Activated T-cell treated with anti-CD3 and anti-CD28 coated beads for 24 hours (primary cell): Measurements from ENCODE around the gene JARID2.

ENCODE experiments used
- DNase-seq: peaks from one replicate; pipeline ENCODE4 v3.0.0-alpha.2; 2020; ENCODE audit warnings: low read depth

Gene JARID2

DNA sequence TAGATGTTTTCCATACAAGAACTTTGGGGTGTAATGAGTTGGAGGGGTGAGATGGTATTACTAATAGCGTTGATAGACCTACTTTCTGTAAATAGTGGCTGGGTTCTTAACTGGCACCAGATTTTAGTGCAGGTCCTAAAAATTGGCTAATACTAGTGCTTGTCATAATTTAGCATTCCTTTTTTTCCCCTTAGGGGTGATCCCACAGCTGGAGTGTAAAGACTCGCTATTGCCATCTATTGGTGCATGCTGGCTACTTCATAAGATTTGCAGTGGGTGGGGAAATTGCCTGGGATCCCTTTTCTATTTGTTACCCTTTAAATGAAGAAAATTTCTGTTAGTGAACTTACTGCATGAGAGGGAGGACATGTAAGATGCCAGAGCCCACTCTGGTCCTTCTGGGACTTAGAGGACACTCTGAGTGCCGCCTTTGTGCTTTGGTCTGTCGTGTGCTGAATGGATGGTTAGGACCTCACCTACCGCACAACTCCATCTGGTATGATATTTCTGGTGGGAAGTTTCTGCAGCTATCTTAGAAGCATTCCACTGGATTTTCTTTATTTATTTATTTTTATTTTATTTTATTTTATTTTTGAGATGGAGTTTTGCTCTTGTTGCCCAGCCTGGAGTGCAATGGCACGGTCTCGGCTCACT, 195.5 kb downstream of the JARID2 start:
- DNase-seq: peak; percentile 32

GRCh38 chr6:15441981-15442380, 196.1 kb downstream of the JARID2 start:
- no peak for DNase-seq

- DNase-seq: no peak
Measured at GRCh38 chr6:15442467-15442866, 196.6 kb downstream of the JARID2 start.

- DNase-seq: no peak
Measured at GRCh38 chr6:15443119-15443830, 197.4 kb downstream of the JARID2 start.

- no peak for DNase-seq
Measured at GRCh38 chr6:15444081-15444731, 198.3 kb downstream of the JARID2 start.

DNA sequence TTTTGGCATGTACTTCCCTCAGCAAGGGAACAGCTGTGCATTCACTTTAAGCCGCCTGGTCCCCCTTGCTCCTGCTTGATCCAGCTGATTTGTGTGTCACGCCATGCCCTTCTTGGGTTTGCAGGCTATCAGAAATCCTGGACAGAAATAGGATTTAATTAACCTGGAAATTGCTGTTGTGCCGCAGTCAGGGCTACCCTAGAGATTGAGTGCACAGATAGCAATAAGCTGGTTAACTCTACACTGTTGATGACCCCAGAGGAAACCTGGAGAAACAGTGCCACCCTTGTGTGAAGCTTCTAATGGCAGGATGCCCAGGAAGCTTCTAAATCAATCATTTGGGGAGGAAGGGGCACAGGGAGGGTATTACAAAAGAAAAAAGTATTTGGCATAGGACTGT, 199.0 kb downstream of the JARID2 start:
- DNase-seq: no peak

DNA sequence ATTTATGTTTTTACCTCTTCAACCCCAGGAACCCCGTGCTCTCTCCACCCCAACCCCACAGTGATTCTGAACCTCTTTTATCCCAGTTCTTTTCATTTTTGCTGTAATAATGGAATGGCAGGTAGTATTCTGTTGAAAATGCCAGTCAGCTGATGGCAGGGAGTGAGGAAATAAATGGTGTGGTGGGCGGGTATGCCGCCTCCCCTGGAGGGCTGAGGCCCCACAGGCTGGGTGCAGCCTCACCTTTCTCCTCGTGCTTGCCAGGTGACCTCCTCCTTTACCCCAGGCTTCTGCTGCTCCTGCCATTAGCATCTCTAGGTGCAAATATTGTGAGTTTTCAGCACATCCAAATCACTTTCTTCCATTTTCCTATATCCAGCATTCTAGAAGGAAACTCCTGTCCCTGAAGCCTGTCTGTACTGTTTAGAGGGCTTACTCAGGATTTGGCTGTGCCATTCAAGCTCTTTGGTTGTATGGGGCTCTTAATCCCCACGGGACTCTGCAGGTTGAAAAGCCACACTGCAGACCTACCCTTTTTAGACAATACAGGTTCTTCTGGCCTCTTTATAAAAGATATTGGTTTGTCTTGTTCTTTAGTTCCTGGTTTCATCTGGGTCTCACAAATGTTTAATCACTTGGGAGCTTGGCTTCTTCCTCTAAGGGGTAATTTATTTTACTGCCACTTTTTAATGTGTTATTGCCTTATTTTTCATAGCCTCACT, 201.8 kb downstream of the JARID2 start:
- DNase-seq: no peak

- no peak for DNase-seq
Measured at GRCh38 chr6:15449011-15449410, 203.1 kb downstream of the JARID2 start.

- no peak for DNase-seq
Measured at GRCh38 chr6:15451738-15452137, 205.9 kb downstream of the JARID2 start.

DNA sequence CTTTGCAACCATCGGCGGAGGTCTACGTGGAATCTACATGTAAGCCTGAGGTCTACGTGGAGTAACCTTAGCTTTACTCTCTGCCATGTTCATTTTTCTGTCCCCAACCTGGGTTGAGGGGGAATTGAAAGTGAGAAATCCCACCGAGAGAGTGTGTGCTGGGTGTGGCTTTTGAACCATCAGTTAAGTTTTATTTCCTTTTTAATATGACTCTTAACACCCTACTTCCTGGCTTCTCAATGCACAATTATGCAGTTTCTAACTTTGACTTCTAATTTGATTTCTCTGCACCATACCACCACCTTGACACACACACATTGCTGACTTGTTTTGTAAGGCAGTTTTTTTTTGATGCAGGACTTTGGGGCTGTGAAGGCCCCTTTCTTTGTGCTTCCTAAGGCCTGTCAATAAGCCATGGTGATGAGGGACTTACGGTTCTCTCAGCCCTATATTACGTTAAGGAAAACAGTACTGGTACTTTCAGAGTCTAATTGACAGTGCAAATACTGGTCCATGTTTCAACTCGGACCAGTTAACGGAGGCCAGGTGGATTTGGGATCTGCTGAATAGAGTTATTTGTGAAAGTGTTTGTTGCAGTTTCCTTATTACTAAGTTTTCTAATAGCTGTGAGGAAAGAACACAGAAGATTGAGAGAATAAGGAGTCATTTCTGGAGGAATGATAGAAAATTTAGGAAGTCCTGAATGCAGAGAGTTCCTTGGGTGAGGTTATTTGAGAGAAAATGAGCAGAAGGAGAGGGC, 206.5 kb downstream of the JARID2 start:
- DNase-seq: no peak

GRCh38 chr6:15453186-15453585, 207.3 kb downstream of the JARID2 start:
- DNase-seq: no peak

- no peak for DNase-seq
Measured at GRCh38 chr6:15453622-15454021, 207.8 kb downstream of the JARID2 start.

DNA sequence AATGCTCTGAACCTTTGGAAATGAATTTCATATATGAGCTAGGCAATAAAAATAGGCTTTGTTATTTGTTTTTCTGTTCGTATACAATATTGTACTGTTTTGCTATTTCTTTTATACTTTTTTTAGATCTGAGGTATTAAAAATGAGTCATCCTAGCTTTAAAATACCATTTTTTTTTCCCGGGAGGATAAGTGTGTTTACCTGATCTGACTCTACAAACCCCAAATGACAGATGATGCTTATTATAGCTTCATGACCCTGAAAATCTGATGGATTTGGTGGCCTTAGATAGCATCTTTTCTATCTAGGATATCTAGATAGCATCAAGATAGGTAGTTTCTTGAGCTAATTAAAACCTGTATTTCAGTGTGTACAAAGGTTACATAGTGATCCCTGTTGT, 210.6 kb downstream of the JARID2 start:
- DNase-seq: no peak

DNA sequence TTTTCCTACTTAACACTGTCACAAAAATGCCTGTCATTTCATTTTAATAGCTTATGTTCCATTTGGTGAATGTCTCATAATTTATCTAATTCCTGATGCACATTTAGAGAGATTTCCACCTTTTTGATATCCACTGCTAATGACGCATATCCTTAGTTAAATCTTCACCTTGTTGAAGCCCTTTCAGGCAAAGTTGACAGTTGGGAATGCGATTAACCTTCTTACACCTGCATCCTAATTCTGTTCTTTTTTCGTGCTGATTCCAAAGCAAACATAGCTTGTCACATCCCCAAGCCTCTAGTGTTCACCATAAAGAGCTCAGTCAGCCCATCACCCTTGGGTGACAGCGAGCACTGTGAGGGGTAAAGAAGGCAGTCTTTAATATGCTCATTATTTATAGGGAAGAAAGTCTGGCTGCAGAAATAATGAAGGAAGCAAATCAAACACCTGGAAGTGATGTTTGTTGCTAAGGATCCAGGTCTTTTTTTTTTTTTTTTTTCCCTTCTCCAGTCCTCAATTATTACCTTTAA, 211.3 kb downstream of the JARID2 start:
- no peak for DNase-seq

- DNase-seq: no peak
Measured at GRCh38 chr6:15458021-15458459, 212.2 kb downstream of the JARID2 start.

DNA sequence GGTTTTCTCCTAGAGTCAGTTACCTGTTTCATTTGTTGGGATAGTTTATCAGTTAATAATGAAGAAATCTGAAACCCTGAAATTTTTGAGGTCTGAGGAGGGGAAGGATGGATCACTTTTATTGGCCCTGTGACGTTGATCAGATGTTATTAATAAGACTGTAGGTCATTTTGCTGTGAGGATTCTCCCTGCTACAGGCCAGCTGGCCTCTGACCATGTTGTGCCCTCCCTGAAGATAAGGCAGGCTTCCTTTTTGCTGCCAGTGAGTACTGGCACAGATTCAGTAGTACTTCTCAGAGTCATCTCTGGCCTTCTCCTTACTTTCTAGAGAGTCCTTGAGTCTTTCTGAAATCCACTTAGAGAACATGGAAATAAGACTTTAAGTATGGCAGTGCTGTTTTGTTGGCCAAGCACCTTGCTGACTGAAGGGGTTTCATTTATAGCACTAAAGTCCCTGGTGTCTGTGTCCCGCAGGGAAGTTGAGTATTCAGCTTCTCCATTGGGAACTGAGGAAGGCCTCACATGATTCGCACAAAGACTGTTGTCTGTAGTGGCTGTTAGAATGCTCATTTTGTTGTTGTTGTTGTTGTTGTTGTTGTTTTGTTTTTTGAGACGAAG, 214.3 kb downstream of the JARID2 start:
- no peak for DNase-seq

- DNase-seq: no peak
Measured at GRCh38 chr6:15461127-15461944, 215.5 kb downstream of the JARID2 start.

DNA sequence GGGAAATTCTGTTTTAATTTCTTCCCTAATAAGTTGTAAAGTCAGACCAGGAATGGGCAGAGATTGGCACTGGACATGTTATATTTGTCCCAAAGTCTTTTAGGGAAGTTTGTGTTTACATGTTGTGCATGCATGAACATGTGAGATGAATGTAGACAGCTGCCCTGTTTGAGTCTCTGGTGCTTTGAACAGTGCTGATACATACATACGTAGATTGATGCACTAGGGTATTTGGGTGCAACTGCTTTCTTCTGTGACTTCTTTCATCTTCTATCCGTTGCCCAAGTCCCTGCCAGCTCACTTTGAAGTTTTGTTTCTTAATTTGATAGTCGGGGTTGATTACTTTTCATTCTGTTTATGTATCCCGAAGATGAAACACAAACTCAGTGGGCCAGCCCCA, 216.4 kb downstream of the JARID2 start:
- DNase-seq: no peak

- no peak for DNase-seq
Measured at GRCh38 chr6:15462717-15463525, 217.1 kb downstream of the JARID2 start.
